HG03045 (cell line): ENCODE measurements around the gene MTCL1.

ENCODE experiments used
- ATAC-seq: cut with Tn5 transposase; IDR thresholded peaks from one replicate; pipeline ENCODE4 v1.9.1; 2021; ENCODE audit warnings: mild to moderate bottlenecking, moderate library complexity; ENCODE audit not compliant: unreplicated experiment

The MTCL1 gene

DNA sequence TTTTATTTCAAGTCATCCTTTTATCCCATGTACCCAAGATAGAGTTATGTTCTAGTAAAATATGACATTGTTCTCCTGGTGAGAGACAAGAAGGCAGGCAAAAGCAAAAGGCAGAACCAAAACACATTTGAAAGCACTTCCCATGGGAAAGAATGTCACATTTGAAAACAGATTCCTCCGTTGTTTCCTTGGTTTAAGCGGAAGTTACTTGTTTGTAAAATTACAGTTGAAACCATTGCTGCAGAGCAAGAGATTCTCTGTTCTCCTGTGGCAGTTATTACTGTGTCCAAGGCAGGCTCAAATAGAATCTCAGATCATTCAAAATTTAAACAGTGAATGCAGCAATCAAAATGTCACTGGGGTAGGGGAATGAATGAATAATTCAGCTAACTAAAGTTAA, 149.6 kb downstream of the MTCL1 start:
- no peak for ATAC-seq

DNA sequence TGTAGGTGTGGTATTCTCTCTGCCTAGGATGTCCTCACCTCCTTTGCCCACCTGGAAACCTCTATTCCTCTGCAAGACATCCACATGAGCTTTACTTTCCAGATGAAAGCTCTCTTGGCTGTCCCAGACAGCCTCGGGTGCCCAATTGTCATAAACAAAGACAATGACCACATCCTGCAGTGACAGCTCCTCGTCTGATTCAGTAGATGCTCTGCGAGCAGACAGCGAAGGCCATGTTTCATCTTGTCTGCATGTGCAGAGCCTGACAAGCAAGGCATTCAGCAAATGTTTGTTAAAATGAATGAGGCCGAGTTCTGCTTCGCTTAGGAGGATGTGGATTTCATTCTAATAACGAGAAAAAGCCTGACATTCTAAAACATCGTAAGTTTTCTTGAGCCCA, 150.9 kb downstream of the MTCL1 start:
- ATAC-seq, result no peak

GRCh38 chr18:8856769-8857393, 151.5 kb downstream of the MTCL1 start:
- no peak for ATAC-seq

- no peak for ATAC-seq
Observed at GRCh38 chr18:8857806-8858205, 152.4 kb downstream of the MTCL1 start.

GRCh38 chr18:8858888-8859511, 153.6 kb downstream of the MTCL1 start:
- ATAC-seq, result no peak

GRCh38 chr18:8860845-8861642, 155.7 kb downstream of the MTCL1 start:
- no peak for ATAC-seq

DNA sequence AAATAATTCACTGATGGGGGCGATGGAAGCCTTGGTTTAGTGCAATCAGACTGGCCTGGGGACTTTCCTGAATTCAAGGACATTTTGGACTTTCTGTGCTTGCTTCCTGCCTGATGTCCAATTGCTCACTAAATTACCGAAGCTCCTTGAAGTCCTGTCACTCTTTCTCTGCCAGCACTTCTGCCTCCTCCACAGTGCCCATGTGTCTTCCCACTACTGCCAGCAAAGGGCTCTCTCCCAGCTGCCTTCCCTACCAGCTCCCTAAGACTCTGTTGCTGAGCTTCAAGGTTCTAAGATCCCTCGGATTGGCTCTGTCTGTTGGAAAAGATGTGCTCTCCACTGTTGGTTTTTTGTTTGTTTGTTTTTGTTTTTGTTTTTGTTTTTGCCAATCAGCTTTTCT, 158.1 kb downstream of the MTCL1 start:
- no peak for ATAC-seq

DNA sequence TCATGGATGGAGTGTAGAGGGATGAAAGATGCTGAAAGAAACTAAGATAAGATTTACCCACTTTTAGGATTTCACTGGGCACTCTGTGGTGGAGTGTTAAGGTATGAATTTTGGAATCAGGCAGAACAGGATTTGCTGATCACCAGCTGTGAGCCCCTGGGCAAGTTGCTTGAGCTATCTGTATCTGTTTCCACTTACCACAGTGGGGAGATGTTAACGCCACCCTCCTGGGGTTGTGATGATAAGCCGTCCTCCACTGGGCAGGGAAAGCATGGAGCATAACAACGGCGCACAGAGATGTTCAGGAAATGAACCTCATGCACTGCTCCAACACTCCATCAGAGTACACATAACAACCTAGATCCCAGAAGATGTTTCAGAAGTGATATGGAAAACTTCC, 160.6 kb downstream of the MTCL1 start:
- ATAC-seq, result no peak

- ATAC-seq, result no peak
Observed at GRCh38 chr18:8866679-8867078, 161.3 kb downstream of the MTCL1 start.

DNA sequence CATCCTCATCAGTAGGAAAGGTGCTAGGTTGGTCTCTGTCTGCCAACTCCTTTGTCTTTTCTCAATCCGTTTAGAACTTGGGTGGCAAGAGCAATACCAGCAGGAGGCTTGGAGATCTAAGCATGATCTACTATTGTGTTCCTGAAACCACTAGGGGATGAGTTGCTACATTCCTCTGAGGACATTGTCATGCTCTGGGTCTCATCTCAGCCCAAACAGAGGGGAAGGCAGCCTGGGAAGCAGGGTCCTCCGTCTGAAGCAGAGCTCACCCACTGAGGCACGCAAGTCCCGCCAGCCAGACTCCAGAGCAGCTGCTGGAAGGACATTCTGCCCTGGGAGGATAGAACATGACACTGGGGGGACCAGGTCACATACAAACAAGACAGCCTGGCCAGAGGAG, 162.9 kb downstream of the MTCL1 start:
- no peak for ATAC-seq

- ATAC-seq, result no peak
Observed at GRCh38 chr18:8868779-8869415, 163.5 kb downstream of the MTCL1 start.

DNA sequence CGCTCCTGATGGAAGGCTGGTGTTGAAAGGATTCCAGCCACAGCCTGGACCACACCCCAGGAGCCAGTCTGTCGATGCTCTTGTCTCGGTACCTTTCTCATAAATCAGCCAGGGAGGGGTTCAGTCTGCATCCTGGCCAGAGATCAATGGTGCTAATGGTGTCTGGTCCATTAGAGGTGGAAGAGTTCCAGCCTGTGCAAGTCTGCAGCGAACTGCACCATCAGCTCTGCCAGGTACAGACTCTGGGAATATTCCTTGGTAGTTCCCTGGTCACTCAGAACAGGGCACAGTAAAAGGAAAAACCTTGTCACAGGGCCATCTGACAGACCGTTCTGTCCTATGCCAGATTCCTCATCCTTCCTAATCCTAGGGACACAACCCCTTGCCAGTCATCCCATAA, 164.3 kb downstream of the MTCL1 start:
- no peak for ATAC-seq

- ATAC-seq, result no peak
Observed at GRCh38 chr18:8870528-8870927, 165.2 kb downstream of the MTCL1 start.

GRCh38 chr18:8871489-8871888, 166.1 kb downstream of the MTCL1 start:
- ATAC-seq, result no peak

GRCh38 chr18:8874872-8875271, 169.5 kb downstream of the MTCL1 start:
- no peak for ATAC-seq

DNA sequence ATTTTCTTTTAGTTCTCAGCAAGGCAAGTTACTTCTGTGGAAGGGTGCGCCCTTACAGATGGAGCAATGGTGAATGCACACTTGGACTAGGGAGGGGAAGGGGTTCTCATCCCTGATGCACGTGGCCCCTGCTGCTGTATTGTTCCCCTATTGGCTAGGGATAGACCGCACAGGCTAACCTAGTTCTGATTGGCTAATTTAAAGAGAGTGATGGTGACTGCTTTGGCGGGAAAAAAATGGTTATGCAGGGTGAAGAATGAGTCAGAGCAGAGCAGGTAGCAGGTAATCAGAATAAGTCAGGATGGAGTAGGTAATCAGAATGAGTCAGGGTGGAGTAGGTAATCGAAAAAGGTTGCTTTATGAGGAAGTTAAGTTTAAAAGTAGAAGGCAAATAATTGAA, 171.5 kb downstream of the MTCL1 start:
- no peak for ATAC-seq

- ATAC-seq, result no peak
Observed at GRCh38 chr18:8881103-8881502, 175.7 kb downstream of the MTCL1 start.
